Colon (tissue), 2 donors: ENCODE measurements around the gene FLG.
"Not testable (repeated sequence)": the region's sequence is repeated elsewhere in the genome, so short reads cannot be mapped to it uniquely, and the experiment has no call there.

Experiments used
- FAIRE-seq: peaks from 2 replicates; lab custom pipeline; 2012; peaks lifted over from hg19 to GRCh38; lab: Jason Lieb, UNC
- donor health status: control.
- donor health status: control.

Gene FLG

GRCh38 chr1:152256394-152256793 lies 68.6 kb downstream of the FLG start:
- FAIRE-seq: not testable (repeated sequence)
